T-helper 1 cell treated with Interleukin-12 subunit alpha and Interleukin-12 subunit beta and Interleukin-4 antibody, amounts not matched to agents 30 μg/mL and 1 μg/mL, for 36 hours (primary cell): ENCODE data around the gene GRK4.
"Not testable (repeated sequence)": the region's sequence is repeated elsewhere in the genome, so short reads cannot be mapped to it uniquely, and the experiment has no call there.

ENCODE experiments used
- H3K27ac Mint-ChIP-seq: one replicate; pipeline ENCODE4 v1.8.0; 2021; ENCODE audit warnings: mild to moderate bottlenecking, mixed read lengths
- H3K27me3 Mint-ChIP-seq: one replicate; pipeline ENCODE4 v1.8.0; 2021; ENCODE audit warnings: low read depth, mixed read lengths
- H3K36me3 Mint-ChIP-seq: one replicate; pipeline ENCODE4 v1.8.0; 2021; ENCODE audit warnings: low read depth, mixed read lengths
- H3K4me1 Mint-ChIP-seq: one replicate; pipeline ENCODE4 v1.8.0; 2021; ENCODE audit warnings: low read depth, mixed read lengths
- H3K4me3 Mint-ChIP-seq: one replicate; pipeline ENCODE4 v1.8.0; 2021; ENCODE audit warnings: mild to moderate bottlenecking, moderate library complexity, mixed read lengths
- H3K9me3 Mint-ChIP-seq: one replicate; pipeline ENCODE4 v1.8.0; 2021; ENCODE audit warnings: mixed read lengths

Gene GRK4

DNA sequence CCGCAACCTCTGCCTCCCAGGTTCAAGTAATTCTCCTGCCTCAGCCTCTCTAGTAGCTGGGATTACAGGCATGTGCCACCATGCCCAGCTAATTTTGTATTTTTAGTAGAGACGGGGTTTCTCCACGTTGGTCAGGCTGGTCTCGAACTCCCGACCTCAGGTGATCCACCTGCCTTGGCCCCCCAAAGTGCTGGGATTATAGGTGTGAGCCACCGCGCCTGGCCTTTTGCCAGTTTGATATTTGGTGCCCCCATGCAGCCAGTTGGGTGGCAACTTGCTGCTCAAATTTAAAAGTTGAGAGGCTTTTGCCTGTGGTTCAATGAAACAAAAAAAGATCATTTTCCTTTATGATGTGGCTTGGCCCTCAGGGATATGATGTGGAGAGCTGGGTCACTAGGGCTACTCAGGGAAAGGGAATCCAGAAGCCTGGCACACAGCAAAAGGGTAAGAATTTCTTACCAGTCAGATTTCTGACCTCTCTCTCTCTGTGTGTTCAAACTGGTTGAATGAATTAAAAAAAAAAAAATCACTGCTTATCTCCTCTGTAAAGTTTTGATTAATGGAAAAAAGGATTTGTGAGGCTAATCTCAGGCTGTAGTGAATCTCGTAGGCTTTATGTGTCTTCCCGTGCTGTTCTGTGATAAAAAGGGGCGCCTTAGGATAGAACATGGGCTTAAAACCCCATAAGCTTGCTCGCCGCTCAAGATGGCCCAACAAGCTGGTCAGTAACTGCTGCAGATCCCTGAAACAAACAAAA, 87.9 kb downstream of the GRK4 start:
- H3K27ac Mint-ChIP-seq, H3K4me3 Mint-ChIP-seq, H3K36me3 Mint-ChIP-seq: not testable (repeated sequence)
- peaks cover 40% of the 10 kb centered on the region for H3K27me3 Mint-ChIP-seq
- H3K4me1 Mint-ChIP-seq: peaks cover 13% of the 10 kb centered on the region
- peaks cover 22% of the 10 kb centered on the region for H3K9me3 Mint-ChIP-seq

DNA sequence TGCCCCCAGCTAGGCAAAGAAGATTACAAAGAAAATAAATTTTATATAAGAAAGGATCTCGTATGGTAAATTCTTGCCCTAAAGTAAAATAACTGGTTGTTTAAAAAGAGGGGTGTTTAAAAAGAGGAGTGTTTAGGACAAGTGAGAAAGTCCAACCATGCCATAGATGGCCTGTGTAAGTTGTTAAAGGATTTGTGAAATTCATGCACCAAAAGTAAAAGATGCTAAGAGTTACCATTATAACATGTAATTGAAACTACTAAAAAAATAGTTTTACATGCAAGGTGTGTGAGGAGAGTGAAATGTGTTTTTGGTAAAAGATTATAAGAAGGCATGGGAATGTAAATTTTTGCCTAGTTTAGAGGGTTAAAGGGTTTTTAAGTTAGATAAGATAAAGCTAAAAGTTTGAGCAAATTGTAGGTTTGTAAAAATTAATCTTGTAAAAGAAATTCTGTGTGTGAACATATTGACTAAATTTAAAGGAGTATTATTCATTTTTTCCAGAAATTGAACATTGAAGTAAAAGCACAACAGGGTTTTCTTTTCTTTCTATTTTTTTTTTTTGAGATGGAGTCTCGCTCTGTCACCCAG, 90.9 kb downstream of the GRK4 start:
- no peak overlapping the region for H3K27ac Mint-ChIP-seq
- peaks cover 7% of the 10 kb centered on the region for H3K36me3 Mint-ChIP-seq
- H3K4me1 Mint-ChIP-seq: no peaks in the 10 kb centered on the region
- H3K27me3 Mint-ChIP-seq: peaks cover 28% of the 10 kb centered on the region
- peaks cover 28% of the 10 kb centered on the region for H3K9me3 Mint-ChIP-seq
- no peak overlapping the region for H3K4me3 Mint-ChIP-seq

DNA sequence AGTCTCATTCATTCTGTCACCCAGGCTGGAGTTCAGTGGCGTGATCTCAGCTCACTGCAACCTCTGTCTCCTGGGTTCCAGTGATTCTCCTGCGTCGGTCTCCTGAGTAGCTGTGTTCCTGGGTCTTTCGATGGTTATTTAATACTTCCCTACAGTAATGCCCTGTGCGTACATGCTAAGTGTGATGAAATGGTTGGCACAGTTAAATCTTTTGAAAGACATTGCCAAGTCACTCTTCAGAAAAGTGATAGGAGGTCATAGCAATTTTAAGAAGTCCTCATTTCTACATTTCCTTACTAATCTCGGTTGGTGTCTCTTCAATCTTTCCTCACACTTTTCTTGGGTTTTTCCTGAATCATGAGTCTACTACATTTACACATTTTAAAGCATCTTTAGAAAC, 96.6 kb downstream of the GRK4 start:
- Mint-ChIP-seq H3K9me3 (peaks cover 17% of the 10 kb centered on the region), H3K27ac (no peak overlapping the region), H3K36me3 (peaks cover 4% of the 10 kb centered on the region), H3K27me3 (peaks cover 6% of the 10 kb centered on the region), H3K4me3 (no peak overlapping the region), H3K4me1 (no peaks in the 10 kb centered on the region)

DNA sequence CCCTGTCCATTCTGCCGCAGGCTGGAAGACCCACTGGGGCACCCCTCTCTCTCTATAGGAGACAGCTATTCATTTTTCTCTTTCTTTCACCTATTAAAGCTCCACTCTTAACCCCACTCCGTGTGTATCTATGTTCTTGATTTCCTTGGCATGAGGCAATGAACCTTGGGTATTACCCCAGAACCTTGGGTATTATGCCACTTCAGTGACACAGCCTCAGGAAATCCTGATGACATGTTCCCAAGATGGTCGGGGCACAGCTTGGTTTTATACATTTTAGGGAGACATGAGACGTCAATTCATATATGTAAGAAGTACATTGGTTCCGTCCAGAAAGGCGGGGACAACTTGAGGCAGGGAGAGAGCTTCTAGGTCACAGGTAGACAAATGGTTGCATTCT, 97.6 kb downstream of the GRK4 start:
- Mint-ChIP-seq H3K4me1 (no peaks in the 10 kb centered on the region), H3K9me3 (peaks cover 10% of the 10 kb centered on the region), H3K36me3 (no peaks in the 10 kb centered on the region), H3K4me3 (no peak overlapping the region), H3K27me3 (peaks cover 12% of the 10 kb centered on the region), H3K27ac (no peak overlapping the region)

DNA sequence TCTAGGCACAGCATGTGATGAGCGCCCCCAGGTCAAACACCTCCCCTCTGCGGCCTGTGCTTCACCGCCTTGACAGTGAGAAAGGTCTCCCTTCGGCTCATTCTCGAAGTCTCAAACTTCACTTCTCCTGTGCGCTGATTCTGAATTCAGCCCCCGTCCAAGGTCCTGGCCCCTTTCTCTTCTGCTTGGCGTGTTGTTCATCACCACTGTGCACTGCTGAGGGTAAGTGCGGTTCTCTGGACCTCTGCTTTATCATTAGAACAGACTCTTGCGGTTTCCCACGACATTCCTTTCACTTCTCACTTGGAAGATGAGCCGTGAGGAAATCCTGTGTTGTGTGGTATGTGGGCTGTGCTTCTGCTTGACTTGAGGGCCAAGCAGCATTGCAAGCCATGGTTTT, 99.1 kb downstream of the GRK4 start:
- Mint-ChIP-seq H3K4me1 (no peaks in the 10 kb centered on the region), H3K4me3 (no peak overlapping the region), H3K36me3 (no peaks in the 10 kb centered on the region), H3K27me3 (peaks cover 16% of the 10 kb centered on the region), H3K9me3 (no peaks in the 10 kb centered on the region), H3K27ac (no peak overlapping the region)

DNA sequence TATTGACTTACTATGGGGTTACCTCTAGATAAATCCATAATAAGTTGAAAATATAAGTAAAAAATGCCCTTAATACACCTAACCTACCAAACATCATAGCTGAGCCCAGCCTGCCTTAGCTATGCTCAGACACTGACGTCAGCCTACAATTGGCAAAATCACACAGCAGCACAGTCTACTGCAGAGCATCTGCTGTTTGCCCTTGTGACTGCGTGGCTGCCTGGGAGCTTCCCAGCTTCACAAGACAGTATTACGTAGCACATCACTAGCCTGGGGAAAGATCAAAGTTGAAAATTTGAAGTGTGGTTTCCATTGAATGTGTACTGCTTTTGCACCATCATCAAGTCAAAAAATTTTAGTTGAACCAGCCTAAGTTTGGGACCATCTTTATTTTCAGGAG, 102.2 kb downstream of the GRK4 start:
- Mint-ChIP-seq H3K27me3 (peaks cover 11% of the 10 kb centered on the region), H3K4me1 (no peaks in the 10 kb centered on the region), H3K4me3 (no peak overlapping the region), H3K36me3 (no peaks in the 10 kb centered on the region), H3K9me3 (no peaks in the 10 kb centered on the region), H3K27ac (no peak overlapping the region)

DNA sequence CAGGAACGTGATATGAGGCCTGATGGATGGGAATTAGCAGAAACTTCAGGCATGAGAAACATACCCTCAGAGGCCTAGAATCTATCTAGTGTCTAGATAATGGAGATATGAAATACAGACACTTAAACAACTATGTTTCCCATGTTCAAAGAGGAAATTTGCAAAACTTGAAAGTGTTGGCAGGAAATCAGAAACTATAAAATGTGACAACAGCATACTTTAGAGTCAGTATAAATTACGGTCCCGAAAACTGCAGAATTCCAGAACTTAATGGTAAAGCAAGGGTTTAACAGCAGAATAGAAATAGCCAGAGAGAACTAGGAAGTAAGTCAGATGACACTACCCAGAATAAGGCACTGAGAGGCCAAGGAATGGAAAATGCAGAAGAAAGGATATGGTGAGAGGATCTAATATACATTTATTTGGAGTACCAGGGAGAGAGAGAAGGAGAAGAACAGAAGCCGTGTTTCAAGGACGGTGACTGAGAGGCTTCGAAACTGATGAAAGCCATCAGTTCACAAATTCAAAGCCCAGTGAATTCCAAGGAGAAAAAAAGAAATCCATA, 103.5 kb downstream of the GRK4 start:
- no peak overlapping the region for H3K4me3 Mint-ChIP-seq
- no peaks in the 10 kb centered on the region for H3K9me3 Mint-ChIP-seq
- no peak overlapping the region for H3K27ac Mint-ChIP-seq
- no peaks in the 10 kb centered on the region for H3K4me1 Mint-ChIP-seq
- H3K27me3 Mint-ChIP-seq: peaks cover 11% of the 10 kb centered on the region
- no peaks in the 10 kb centered on the region for H3K36me3 Mint-ChIP-seq

DNA sequence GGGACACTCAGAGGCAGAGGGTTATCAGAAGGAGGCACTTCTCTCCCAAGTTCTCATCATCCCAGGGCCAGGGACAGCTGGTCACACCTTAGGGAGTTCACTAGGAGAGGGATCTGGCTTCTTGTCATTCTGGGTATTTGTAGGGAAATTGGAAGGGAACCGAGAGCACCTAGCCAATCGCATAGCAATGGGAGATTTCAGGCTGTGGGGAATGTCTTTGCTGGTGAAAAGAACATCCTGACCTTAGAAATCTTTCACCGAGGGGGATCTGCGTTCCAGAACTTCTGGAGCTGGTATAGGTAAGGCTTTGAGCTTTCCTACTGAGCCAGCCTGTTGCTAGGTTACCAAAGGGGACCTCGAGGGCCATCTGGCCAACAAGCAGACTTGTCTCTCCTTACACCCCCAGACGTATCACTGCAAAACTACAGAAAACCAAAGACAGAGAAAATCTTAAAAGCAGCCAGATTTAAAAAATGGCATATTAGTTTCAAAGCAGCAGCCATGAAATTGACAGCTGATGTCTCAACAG, 104.2 kb downstream of the GRK4 start:
- Mint-ChIP-seq H3K27me3 (peaks cover 11% of the 10 kb centered on the region), H3K4me1 (no peaks in the 10 kb centered on the region), H3K4me3 (no peak overlapping the region), H3K27ac (no peak overlapping the region), H3K9me3 (no peaks in the 10 kb centered on the region), H3K36me3 (no peaks in the 10 kb centered on the region)

DNA sequence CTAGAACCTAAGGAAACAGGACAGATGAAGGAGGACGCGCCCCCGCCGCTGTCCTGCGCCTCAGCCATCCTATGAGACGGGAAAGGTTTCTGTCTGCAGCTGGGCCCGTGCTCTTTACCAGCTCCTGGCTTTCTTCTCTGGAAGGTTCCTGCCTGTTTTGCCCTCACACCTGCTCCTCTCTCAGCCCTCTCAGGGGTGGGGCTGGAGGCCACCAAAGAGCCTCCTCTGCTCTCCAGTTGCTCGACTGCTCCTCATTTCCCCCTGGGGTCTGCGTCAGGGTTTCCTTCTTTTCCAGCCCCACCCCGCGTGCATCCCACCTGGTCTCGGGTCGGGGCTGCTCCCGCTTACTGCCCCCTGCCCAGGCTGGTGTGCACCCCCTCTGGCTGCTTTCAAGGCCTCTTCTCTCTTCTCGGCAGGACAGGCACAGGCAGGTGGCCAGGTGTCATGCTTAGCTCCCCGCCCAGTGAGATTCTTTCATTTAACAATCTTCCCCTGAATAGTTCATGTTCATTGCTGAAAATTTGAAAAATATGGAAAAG, 106.4 kb downstream of the GRK4 start:
- Mint-ChIP-seq H3K9me3 (no peaks in the 10 kb centered on the region), H3K27me3 (peaks cover 11% of the 10 kb centered on the region), H3K4me1 (no peaks in the 10 kb centered on the region), H3K36me3 (no peaks in the 10 kb centered on the region), H3K4me3 (no peak overlapping the region), H3K27ac (no peak overlapping the region)

DNA sequence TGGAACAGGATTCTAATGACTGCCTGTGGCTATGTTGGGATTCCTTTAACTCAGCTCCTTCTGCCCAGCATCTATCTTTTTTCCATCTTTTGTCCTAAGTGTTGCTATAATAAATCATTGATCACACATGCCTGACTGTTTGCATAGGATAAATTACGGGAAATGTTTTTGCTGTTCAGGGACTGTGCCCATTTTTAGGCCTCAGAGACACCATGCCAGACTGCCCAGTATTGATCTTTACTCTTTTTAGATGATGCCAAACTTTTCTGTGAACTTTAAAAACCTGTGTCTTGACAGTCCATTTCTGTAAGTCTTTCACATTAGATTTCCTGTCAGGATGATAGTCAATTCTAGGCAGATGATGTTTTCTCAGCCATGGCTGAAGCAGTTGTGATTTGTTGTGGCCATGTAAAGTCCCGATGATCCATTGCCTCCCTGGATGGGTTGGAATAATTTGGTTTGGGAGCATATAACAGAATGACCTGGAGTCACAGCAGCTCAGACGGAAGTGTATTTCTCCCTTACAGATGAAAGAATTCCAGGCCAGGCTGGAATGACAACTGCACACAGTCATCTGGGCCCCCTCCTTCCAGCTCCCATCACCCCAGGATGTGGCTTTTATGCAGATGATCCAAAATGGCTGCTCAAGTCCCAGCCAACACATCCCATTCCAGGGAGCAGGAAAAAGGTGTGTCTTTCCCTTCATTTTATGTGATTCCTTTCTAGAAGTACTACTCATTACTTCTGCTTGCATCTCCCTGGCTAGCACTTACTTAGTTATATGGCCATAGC, 107.5 kb downstream of the GRK4 start:
- H3K4me3 Mint-ChIP-seq: no peak overlapping the region
- no peaks in the 10 kb centered on the region for H3K9me3 Mint-ChIP-seq
- H3K27me3 Mint-ChIP-seq: peaks cover 5% of the 10 kb centered on the region
- H3K4me1 Mint-ChIP-seq: peaks cover 7% of the 10 kb centered on the region
- no peaks in the 10 kb centered on the region for H3K36me3 Mint-ChIP-seq
- H3K27ac Mint-ChIP-seq: no peak overlapping the region

DNA sequence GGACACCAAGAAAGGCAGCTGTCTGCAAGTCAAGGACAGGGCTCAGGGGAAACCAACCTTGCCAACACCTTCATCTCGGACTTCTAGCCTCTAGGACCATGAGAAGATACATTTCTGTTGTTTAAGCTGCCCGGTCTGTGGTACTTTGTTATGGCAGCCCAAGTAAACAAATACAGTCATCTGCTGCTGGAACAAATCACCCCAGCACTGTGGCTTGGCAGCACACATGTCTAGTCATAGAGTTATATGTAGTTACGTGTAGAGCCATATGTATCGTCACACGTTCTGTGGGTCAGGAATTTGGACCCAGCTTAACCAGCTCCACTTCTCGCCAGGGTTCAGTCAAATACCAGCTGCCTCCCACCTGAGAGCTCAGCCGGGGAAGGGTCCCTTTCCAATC, 108.4 kb downstream of the GRK4 start:
- no peaks in the 10 kb centered on the region for H3K9me3 Mint-ChIP-seq
- no peaks in the 10 kb centered on the region for H3K36me3 Mint-ChIP-seq
- no peak overlapping the region for H3K27ac Mint-ChIP-seq
- H3K27me3 Mint-ChIP-seq: peaks cover 4% of the 10 kb centered on the region
- H3K4me1 Mint-ChIP-seq: peaks cover 14% of the 10 kb centered on the region
- no peak overlapping the region for H3K4me3 Mint-ChIP-seq

DNA sequence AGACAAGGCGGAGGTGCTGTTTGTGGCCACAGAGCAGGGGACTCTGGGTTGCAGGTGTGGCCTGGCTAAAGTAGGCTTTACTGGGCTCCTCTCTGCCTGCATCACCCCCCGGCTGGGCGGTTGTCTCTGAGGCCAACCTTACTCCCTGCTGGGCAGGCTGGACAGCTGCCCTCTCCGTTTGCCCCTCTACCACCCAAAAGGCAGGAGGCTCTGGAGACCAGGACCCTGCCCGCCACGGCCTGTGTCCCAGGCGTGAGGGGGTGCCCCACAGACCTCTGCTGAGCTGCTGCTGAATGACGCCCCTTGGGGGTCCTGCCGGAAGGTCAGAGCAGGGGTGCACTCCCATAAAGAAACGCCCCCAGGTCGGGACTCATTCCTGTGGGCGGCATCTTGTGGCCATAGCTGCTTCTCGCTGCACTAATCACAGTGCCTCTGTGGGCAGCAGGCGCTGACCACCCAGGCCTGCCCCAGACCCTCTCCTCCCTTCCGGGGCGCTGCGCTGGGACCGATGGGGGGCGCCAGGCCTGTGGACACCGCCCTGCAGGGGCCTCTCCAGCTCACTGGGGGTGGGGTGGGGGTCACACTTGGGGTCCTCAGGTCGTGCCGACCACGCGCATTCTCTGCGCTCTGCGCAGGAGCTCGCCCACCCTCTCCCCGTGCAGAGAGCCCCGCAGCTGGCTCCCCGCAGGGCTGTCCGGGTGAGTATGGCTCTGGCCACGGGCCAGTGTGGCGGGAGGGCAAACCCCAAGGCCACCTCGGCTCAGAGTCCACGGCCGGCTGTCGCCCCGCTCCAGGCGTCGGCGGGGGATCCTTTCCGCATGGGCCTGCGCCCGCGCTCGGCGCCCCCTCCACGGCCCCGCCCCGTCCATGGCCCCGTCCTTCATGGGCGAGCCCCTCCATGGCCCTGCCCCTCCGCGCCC, 110.0 kb downstream of the GRK4 start:
- no peaks in the 10 kb centered on the region for H3K9me3 Mint-ChIP-seq
- H3K4me1 Mint-ChIP-seq: peaks cover 22% of the 10 kb centered on the region
- H3K27ac Mint-ChIP-seq: no peak overlapping the region
- H3K27me3 Mint-ChIP-seq: no peaks in the 10 kb centered on the region
- peaks cover 4% of the 10 kb centered on the region for H3K36me3 Mint-ChIP-seq
- peak overlapping the region; percentile 25 for H3K4me3 Mint-ChIP-seq

DNA sequence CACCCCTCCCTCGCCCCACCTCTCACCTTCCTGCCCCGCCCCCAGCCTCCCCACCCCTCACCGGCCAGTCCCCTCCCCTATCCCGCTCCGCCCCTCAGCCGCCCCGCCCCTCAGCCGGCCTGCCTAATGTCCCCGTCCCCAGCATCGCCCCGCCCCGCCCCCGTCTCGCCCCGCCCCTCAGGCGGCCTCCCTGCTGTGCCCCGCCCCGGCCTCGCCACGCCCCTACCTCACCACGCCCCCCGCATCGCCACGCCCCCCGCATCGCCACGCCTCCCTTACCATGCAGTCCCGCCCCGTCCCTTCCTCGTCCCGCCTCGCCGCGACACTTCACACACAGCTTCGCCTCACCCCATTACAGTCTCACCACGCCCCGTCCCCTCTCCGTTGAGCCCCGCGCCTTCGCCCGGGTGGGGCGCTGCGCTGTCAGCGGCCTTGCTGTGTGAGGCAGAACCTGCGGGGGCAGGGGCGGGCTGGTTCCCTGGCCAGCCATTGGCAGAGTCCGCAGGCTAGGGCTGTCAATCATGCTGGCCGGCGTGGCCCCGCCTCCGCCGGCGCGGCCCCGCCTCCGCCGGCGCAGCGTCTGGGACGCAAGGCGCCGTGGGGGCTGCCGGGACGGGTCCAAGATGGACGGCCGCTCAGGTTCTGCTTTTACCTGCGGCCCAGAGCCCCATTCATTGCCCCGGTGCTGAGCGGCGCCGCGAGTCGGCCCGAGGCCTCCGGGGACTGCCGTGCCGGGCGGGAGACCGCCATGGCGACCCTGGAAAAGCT, 110.9 kb downstream of the GRK4 start, which contains the start of the genes HTT and HTT-AS:
Gene HTT (plus strand): TSS at position 604 of the 768 bp plus-strand sequence. CDS start 145 bp downstream, at position 749.
Gene HTT-AS (minus strand): TSS at position 461 of the 768 bp plus-strand sequence.
- peaks cover 4% of the 10 kb centered on the region for H3K36me3 Mint-ChIP-seq
- H3K27ac Mint-ChIP-seq: peak within 1 kb of the TSS; percentile 90
- peak within 1 kb of the TSS; percentile 92 for H3K4me3 Mint-ChIP-seq
- no peaks in the 10 kb centered on the region for H3K9me3 Mint-ChIP-seq
- no peaks in the 10 kb centered on the region for H3K27me3 Mint-ChIP-seq
- H3K4me1 Mint-ChIP-seq: peaks cover 25% of the 10 kb centered on the region
